H9 (cell line): Measurements from ENCODE around the gene STARD10. TPM values are rescaled to one million over a fixed set of nuclear protein-coding genes. Genes with fewer than 3 reads are reported as not detected.

ENCODE experiments used
- DNase-seq: peaks from one replicate; pipeline ENCODE4 v3.0.0-alpha.2; 2017
- H2AFZ ChIP-seq: one replicate; pipeline ENCODE4 v1.6.1; 2013; ENCODE audit warnings: mild to moderate bottlenecking, low read length, control low read depth, moderate library complexity
- H2AK5ac ChIP-seq: 2 replicates; pipeline ENCODE4 v1.6.1; 2013; ENCODE audit warnings: low read length, control low read depth, mixed read lengths; ENCODE audit not compliant: insufficient read length
- H2BK120ac ChIP-seq: one replicate; pipeline ENCODE4 v1.6.1; 2013; ENCODE audit warnings: low read depth, mild to moderate bottlenecking, low read length, control low read depth, inconsistent platforms; ENCODE audit not compliant: poor library complexity, severe bottlenecking
- H2BK12ac ChIP-seq: 2 replicates; pipeline ENCODE4 v1.6.1; 2013; ENCODE audit warnings: low read length, control low read depth, mixed read lengths, low read depth; ENCODE audit not compliant: insufficient read length
- H2BK15ac ChIP-seq: 2 replicates; pipeline ENCODE4 v1.6.1; 2013; ENCODE audit warnings: low read depth, low read length, control low read depth
- H2BK20ac ChIP-seq: one replicate; pipeline ENCODE4 v1.6.1; 2013; ENCODE audit warnings: low read depth, mild to moderate bottlenecking, low read length, control low read depth, inconsistent platforms; ENCODE audit not compliant: poor library complexity, severe bottlenecking
- H2BK5ac ChIP-seq: 2 replicates; pipeline ENCODE4 v1.6.1; 2013; ENCODE audit warnings: low read length, control low read depth, mixed read lengths; ENCODE audit not compliant: insufficient read length
- H3K14ac ChIP-seq: 2 replicates; pipeline ENCODE4 v1.6.1; 2013; ENCODE audit warnings: low read length, control low read depth; ENCODE audit not compliant: insufficient read depth
- H3K18ac ChIP-seq: 2 replicates; pipeline ENCODE4 v1.6.1; 2013; ENCODE audit warnings: low read depth, mild to moderate bottlenecking, mixed read lengths, low read length, control low read depth; ENCODE audit not compliant: insufficient read length
- H3K23ac ChIP-seq: 2 replicates; pipeline ENCODE4 v1.6.1; 2013; ENCODE audit warnings: low read length, control low read depth, mixed read lengths, low read depth; ENCODE audit not compliant: insufficient read length
- H3K23me2 ChIP-seq: 2 replicates; pipeline ENCODE4 v1.6.1; 2013; ENCODE audit warnings: low read depth, mild to moderate bottlenecking, mixed read lengths, low read length, control low read depth; ENCODE audit not compliant: insufficient read length, poor library complexity, severe bottlenecking
- H3K27ac ChIP-seq: 2 replicates; pipeline ENCODE4 v1.5.1; 2013; ENCODE audit warnings: low read length, control low read depth, mixed read lengths, low read depth; ENCODE audit not compliant: insufficient read length
- H3K27me3 ChIP-seq: 2 replicates; pipeline ENCODE4 v1.6.1; 2013; ENCODE audit warnings: low read length, control low read depth, inconsistent platforms; ENCODE audit not compliant: insufficient read depth
- H3K4ac ChIP-seq: 2 replicates; pipeline ENCODE4 v1.6.1; 2013; ENCODE audit warnings: low read depth, mild to moderate bottlenecking, control low read depth, inconsistent platforms, low read length, moderate library complexity
- H3K4me1 ChIP-seq: 2 replicates; pipeline ENCODE4 v1.6.1; 2013; ENCODE audit warnings: low read length, control low read depth, inconsistent platforms; ENCODE audit not compliant: insufficient read depth
- H3K4me2 ChIP-seq: 2 replicates; pipeline ENCODE4 v1.6.1; 2013; ENCODE audit warnings: low read length, control low read depth, mixed read lengths; ENCODE audit not compliant: insufficient read length, insufficient read depth
- H3K56ac ChIP-seq: 2 replicates; pipeline ENCODE4 v1.6.1; 2013; ENCODE audit warnings: low read depth, mild to moderate bottlenecking, mixed read lengths, low read length, control low read depth; ENCODE audit not compliant: insufficient read length
- H3K79me1 ChIP-seq: 2 replicates; pipeline ENCODE4 v1.6.1; 2013; ENCODE audit warnings: low read depth, mild to moderate bottlenecking, moderate library complexity, low read length, control low read depth, inconsistent platforms; ENCODE audit not compliant: insufficient read depth, poor library complexity, severe bottlenecking
- H3K79me2 ChIP-seq: 2 replicates; pipeline ENCODE4 v1.6.1; 2013; ENCODE audit warnings: low read length, control low read depth, inconsistent platforms; ENCODE audit not compliant: insufficient read depth
- H3K9ac ChIP-seq: 2 replicates; pipeline ENCODE4 v1.6.1; 2013; ENCODE audit warnings: low read length, control low read depth, mixed read lengths; ENCODE audit not compliant: insufficient read length; ENCODE audit errors: extremely low read depth
- H3K9me3 ChIP-seq: one replicate; pipeline ENCODE4 v1.6.1; 2013; ENCODE audit warnings: low read depth, low read length, inconsistent platforms; ENCODE audit not compliant: control insufficient read depth
- H3T11ph ChIP-seq: one replicate; pipeline ENCODE4 v1.6.1; 2013; ENCODE audit warnings: mild to moderate bottlenecking, low read length, control low read depth, inconsistent platforms
- H4K20me1 ChIP-seq: one replicate; pipeline ENCODE4 v1.6.1; 2013; ENCODE audit not compliant: control insufficient read depth, insufficient read length, insufficient read depth
- H4K5ac ChIP-seq: 2 replicates; pipeline ENCODE4 v1.6.1; 2013; ENCODE audit warnings: low read depth, mild to moderate bottlenecking, mixed read lengths, low read length, control low read depth; ENCODE audit not compliant: insufficient read length
- H4K8ac ChIP-seq: replicated peaks from 2 replicates; pipeline ENCODE4 v1.6.1; 2013; ENCODE audit warnings: low read length, control low read depth, mixed read lengths, low read depth; ENCODE audit not compliant: insufficient read length
- H4K91ac ChIP-seq: 2 replicates; pipeline ENCODE4 v1.6.1; 2013; ENCODE audit warnings: low read depth, mild to moderate bottlenecking, moderate library complexity, mixed read lengths, low read length, control low read depth; ENCODE audit not compliant: insufficient read length
- H3K27ac Mint-ChIP-seq, 3 experiments: 2 replicates in 2 of 3; 3 replicates in 1 of 3; pipeline ENCODE4 v1.8.0; 2020 to 2021; ENCODE audit warnings: mixed read lengths in 3 of 3, mild to moderate bottlenecking in 1 of 3, moderate library complexity in 1 of 3
- H3K27me3 Mint-ChIP-seq: 2 replicates; pipeline ENCODE4 v1.8.0; 2021; ENCODE audit warnings: low read depth, mild to moderate bottlenecking, moderate library complexity, mixed read lengths
- H3K36me3 Mint-ChIP-seq, 3 experiments: 2 replicates in 2 of 3; 3 replicates in 1 of 3; pipeline ENCODE4 v1.8.0; 2020 to 2021; ENCODE audit warnings: low read depth in 3 of 3, mixed read lengths in 3 of 3; ENCODE audit not compliant: insufficient read depth in 1 of 3
- H3K4me1 Mint-ChIP-seq, 2 experiments: 2 replicates each; pipeline ENCODE4 v1.8.0; 2020; ENCODE audit warnings: mixed read lengths in 2 of 2
- H3K4me3 Mint-ChIP-seq, 2 experiments: 2 replicates in 1 of 2; 3 replicates in 1 of 2; pipeline ENCODE4 v1.8.0; 2020 to 2021; ENCODE audit warnings: mild to moderate bottlenecking in 2 of 2, mixed read lengths in 2 of 2, moderate library complexity in 1 of 2
- H3K9me3 Mint-ChIP-seq, 2 experiments: 2 replicates in 1 of 2; 3 replicates in 1 of 2; pipeline ENCODE4 v1.8.0; 2020; ENCODE audit warnings: mild to moderate bottlenecking in 2 of 2, mixed read lengths in 2 of 2, moderate library complexity in 1 of 2
- CTCF ChIP-seq: fragments of 200-600 bp; sonication (generic); conservative IDR thresholded peaks from 3 replicates; pipeline ENCODE4 v1.8.0; 2021; ENCODE audit warnings: antibody characterized with exemption, mild to moderate bottlenecking
- WGBS: extraction: QIAGEN DNeasy Blood & Tissue Kit; methylation state at CpG from one replicate; pipeline ENCODE4 v1.1.7; 2013; ENCODE audit warnings: missing lambda C conversion rate, low lambda C conversion rate, mixed read lengths; ENCODE audit not compliant: insufficient read length; ENCODE audit errors: extremely low coverage; 5-methylcytosine and 5-hydroxymethylcytosine counted together
- total RNA-seq: library from RNA; stranded (reverse); gene quantifications from 2 replicates; pipeline ENCODE4 v1.2.1, GENCODE V29; 2021

Gene STARD10
- total RNA-seq, 1 experiment from 2014 or later, result 24.4 TPM

- H3K9ac ChIP-seq, result no peak overlapping the region
- no peak overlapping the region for H3K4me2 ChIP-seq
- no peak for TF ChIP-seq CTCF
- H3K9me3 ChIP-seq, result no peaks in the 10 kb centered on the region
- H3K79me2 ChIP-seq, result no peaks in the 10 kb centered on the region
- no peak overlapping the region for H2BK120ac ChIP-seq
- H2BK20ac ChIP-seq, result no peak overlapping the region
- Mint-ChIP-seq H3K4me1 (peaks cover 17 to 32% of the 10 kb centered on the region in 2 experiments), H3K4me3 (no peak overlapping the region), H3K9me3 (no peaks in the 10 kb centered on the region), H3K27ac (no peak overlapping the region), H3K36me3 (no peaks in the 10 kb centered on the region; a peak in 1 of 7 replicates), H3K27me3 (peaks cover 21% of the 10 kb centered on the region)
- no peaks in the 10 kb centered on the region for H4K20me1 ChIP-seq
- H3K56ac ChIP-seq, result no peak overlapping the region
- no peak overlapping the region for H3K23ac ChIP-seq
- no peak overlapping the region for H3K18ac ChIP-seq
- no peak overlapping the region for H3K14ac ChIP-seq
- H3K79me1 ChIP-seq, result no peaks in the 10 kb centered on the region
- no peak overlapping the region for H4K91ac ChIP-seq
- no peak overlapping the region for H4K8ac ChIP-seq
- no peak overlapping the region for H3K27ac ChIP-seq
- no peak overlapping the region for H3K4ac ChIP-seq
- no peak overlapping the region for H2AFZ ChIP-seq
- no peak for DNase-seq
- H2BK12ac ChIP-seq, result no peak overlapping the region
- no CpG with 5 or more reads among the region's 5 CpGs for WGBS
- no peak overlapping the region for H2BK5ac ChIP-seq
- no peak overlapping the region for H4K5ac ChIP-seq
- peaks cover 7% of the 10 kb centered on the region for H3K23me2 ChIP-seq
- no peak overlapping the region for H3T11ph ChIP-seq
- H2AK5ac ChIP-seq, result no peak overlapping the region
- no peaks in the 10 kb centered on the region for H3K27me3 ChIP-seq
- H3K4me1 ChIP-seq, result peaks cover 4% of the 10 kb centered on the region; the same call in 1 of the 2 replicates
- no peak overlapping the region for H2BK15ac ChIP-seq
These were observed 16.0 kb downstream of the STARD10 start for GRCh38 chr11:72777755-72778278.
